HFFc6 (cell line): ENCODE results near the gene PHYHD1. TPM values are rescaled to one million over a fixed set of nuclear protein-coding genes. Genes with fewer than 3 reads are reported as not detected.
A peak's percentile ranks its signal among the peaks of the same experiment; 100 is the strongest.

ENCODE experiments used
- DNase-seq: peaks from one replicate; pipeline ENCODE4 v3.0.0-alpha.2; 2018
- H3K27ac Mint-ChIP-seq: 2 replicates; pipeline ENCODE4 v1.8.0; 2020; ENCODE audit warnings: mild to moderate bottlenecking, mixed read lengths
- H3K27me3 Mint-ChIP-seq: 2 replicates; pipeline ENCODE4 v1.8.0; 2021; ENCODE audit warnings: mild to moderate bottlenecking, moderate library complexity, mixed read lengths; ENCODE audit not compliant: insufficient read depth
- H3K36me3 Mint-ChIP-seq: 2 replicates; pipeline ENCODE4 v1.8.0; 2021; ENCODE audit warnings: low read depth, mixed read lengths
- H3K4me1 Mint-ChIP-seq: 2 replicates; pipeline ENCODE4 v1.8.0; 2020; ENCODE audit warnings: low read depth, mixed read lengths
- H3K4me3 Mint-ChIP-seq: 2 replicates; pipeline ENCODE4 v1.8.0; 2020; ENCODE audit warnings: mild to moderate bottlenecking, moderate library complexity, mixed read lengths
- H3K9me3 Mint-ChIP-seq: 2 replicates; pipeline ENCODE4 v1.8.0; 2020; ENCODE audit warnings: mild to moderate bottlenecking, mixed read lengths
- total RNA-seq, 6 experiments: library from RNA; stranded (reverse); fragmentation: NEBNext Ultra II Directional; extraction: Animal tissue kit (Norgen Biotek cat#: 25700); gene quantifications; 2 replicates in 1 of 6; 3 replicates in 5 of 6; pipeline ENCODE4 v1.2.3, GENCODE V29; 2021
- TF ChIP-seq, protein P1 (sequence below): fragments of 200-600 bp; sonication (generic); IDR thresholded peaks from 2 replicates; pipeline ENCODE4 v1.5.0; 2021; ENCODE audit warnings: antibody characterized with exemption, mild to moderate bottlenecking

Gene PHYHD1
- total RNA-seq, 6 experiments from 2014 or later: 6.8 to 13.9 (median 10.0) TPM

DNA sequence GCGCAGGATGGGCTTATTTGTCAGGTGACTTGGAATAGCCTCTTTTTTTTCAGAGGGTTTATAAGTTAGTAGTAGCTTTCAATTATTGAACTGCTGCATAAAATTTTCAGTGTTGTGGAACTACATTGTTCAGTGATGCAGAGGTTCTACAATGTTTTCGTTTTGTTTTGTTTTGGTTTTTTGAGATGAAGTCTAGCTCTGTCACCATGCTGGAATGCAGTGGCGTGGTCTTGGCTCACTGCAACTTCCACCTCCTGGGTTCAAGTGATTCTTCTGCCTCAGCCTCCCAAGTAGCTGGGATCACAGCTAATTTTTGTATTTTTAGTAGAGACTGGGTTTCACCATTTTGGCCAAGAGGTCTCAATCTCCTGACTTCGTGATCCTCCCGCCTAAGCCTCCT, 48.7 kb downstream of the PHYHD1 start:
- DNase-seq: no peak
- Mint-ChIP-seq H3K4me3 (no peak overlapping the region), H3K27me3 (no peaks in the 10 kb centered on the region; the same call in 1 of the 2 replicates), H3K4me1 (peaks cover 31% of the 10 kb centered on the region), H3K36me3 (peaks cover 40% of the 10 kb centered on the region), H3K27ac (peak overlapping the region; percentile 43; the same call in 1 of the 2 replicates), H3K9me3 (no peaks in the 10 kb centered on the region)
- TF ChIP-seq, protein P1, sequence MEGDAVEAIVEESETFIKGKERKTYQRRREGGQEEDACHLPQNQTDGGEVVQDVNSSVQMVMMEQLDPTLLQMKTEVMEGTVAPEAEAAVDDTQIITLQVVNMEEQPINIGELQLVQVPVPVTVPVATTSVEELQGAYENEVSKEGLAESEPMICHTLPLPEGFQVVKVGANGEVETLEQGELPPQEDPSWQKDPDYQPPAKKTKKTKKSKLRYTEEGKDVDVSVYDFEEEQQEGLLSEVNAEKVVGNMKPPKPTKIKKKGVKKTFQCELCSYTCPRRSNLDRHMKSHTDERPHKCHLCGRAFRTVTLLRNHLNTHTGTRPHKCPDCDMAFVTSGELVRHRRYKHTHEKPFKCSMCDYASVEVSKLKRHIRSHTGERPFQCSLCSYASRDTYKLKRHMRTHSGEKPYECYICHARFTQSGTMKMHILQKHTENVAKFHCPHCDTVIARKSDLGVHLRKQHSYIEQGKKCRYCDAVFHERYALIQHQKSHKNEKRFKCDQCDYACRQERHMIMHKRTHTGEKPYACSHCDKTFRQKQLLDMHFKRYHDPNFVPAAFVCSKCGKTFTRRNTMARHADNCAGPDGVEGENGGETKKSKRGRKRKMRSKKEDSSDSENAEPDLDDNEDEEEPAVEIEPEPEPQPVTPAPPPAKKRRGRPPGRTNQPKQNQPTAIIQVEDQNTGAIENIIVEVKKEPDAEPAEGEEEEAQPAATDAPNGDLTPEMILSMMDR: no peak

DNA sequence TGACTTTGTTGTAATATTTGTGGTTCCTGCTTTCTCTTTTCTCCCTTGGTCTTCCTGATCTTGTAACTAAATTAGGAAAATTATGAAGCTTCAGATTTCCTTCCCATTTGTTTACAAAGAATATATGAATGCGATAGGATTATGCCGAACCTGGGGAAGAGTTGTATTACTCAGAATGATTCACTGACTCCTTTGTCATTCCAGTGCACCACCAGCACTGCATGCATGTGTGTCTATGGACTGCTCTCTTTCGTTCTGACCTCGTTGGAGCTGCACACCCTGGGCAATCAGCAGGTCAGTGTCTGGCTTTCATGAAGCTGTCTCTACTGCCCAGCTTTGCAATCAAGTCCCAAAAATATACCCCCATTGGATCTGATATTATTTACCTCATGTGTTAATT, 52.2 kb downstream of the PHYHD1 start:
- peak; percentile 73 for DNase-seq
- H3K4me3 Mint-ChIP-seq: peak overlapping the region; percentile 71
- no peaks in the 10 kb centered on the region for H3K27me3 Mint-ChIP-seq
- no peaks in the 10 kb centered on the region for H3K9me3 Mint-ChIP-seq
- H3K36me3 Mint-ChIP-seq: peaks cover 45% of the 10 kb centered on the region
- TF ChIP-seq, protein P1: no peak
- H3K4me1 Mint-ChIP-seq: peaks cover 31% of the 10 kb centered on the region
- H3K27ac Mint-ChIP-seq: peak overlapping the region; percentile 78

DNA sequence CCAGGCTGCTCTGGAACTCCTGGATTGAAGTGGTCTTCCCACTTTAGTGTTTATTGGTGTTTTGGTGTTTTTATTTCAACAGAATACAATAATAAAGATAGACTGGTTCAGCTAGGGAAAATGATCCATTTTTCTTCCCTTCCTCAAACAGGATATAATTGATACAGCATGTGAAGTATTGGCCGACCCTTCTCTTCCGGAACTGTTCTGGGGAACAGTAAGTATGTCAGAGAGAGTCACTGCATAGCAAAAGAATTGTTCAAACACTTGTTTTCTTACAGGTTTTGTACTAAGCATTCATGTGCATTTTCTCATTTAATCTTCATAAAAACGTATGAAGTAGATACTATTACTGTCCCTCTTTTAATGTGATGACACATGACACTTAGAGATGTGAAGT, 58.3 kb downstream of the PHYHD1 start:
- H3K4me1 Mint-ChIP-seq: no peaks in the 10 kb centered on the region
- no peaks in the 10 kb centered on the region for H3K27me3 Mint-ChIP-seq
- TF ChIP-seq, protein P1: no peak
- peaks cover 46% of the 10 kb centered on the region for H3K36me3 Mint-ChIP-seq
- DNase-seq: no peak
- H3K9me3 Mint-ChIP-seq: no peaks in the 10 kb centered on the region
- no peak overlapping the region for H3K4me3 Mint-ChIP-seq
- no peak overlapping the region for H3K27ac Mint-ChIP-seq

DNA sequence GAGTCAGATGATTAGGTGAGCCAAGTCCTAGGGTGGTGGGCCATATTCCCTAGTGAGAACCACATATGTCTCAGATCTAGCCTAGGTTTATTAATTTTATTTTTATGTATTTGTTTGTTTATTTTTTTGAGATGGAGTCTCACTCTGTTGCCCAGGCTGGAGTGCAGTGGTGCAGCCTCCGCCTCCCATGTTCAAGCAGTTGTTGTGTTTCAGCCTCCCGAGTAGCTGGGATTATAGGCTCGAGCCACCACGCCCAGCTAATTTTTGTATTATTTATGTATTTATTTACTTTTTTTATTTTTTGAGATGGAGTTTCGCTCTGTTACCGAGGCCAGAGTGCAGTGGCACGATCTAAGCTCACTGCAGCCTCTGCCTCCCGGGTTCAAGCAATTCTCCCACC, 62.8 kb downstream of the PHYHD1 start:
- peaks cover 66% of the 10 kb centered on the region for H3K36me3 Mint-ChIP-seq
- no peak for DNase-seq
- H3K4me1 Mint-ChIP-seq: peaks cover 22% of the 10 kb centered on the region
- no peaks in the 10 kb centered on the region for H3K9me3 Mint-ChIP-seq
- no peaks in the 10 kb centered on the region for H3K27me3 Mint-ChIP-seq
- TF ChIP-seq, protein P1: no peak
- H3K27ac Mint-ChIP-seq: no peak overlapping the region
- no peak overlapping the region for H3K4me3 Mint-ChIP-seq

DNA sequence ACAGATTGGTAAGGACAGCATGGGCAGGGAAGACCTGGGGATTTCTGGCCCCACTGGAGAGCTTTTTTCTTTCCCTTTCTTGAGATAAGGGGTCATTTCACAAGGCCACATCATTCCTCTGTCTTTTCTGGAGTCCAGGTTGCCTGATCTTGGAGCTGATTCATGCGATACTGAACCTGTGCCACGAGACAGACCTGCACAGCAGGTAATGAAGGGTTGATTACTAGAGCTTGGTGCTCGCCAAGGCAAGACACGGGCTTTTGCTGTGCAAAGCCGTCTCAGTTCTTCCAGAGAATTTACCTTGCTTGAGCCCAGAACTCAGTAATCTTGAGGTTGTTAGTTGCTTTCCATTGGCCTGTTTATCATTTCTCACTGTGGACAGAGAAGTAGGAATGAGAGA, 65.9 kb downstream of the PHYHD1 start:
- DNase-seq: no peak
- Mint-ChIP-seq H3K4me3 (no peak overlapping the region), H3K27ac (peak overlapping the region; percentile 73; the same call in 1 of the 2 replicates), H3K27me3 (no peaks in the 10 kb centered on the region), H3K9me3 (no peaks in the 10 kb centered on the region), H3K4me1 (peaks cover 22% of the 10 kb centered on the region), H3K36me3 (peaks cover 53% of the 10 kb centered on the region)
- TF ChIP-seq, protein P1: no peak

DNA sequence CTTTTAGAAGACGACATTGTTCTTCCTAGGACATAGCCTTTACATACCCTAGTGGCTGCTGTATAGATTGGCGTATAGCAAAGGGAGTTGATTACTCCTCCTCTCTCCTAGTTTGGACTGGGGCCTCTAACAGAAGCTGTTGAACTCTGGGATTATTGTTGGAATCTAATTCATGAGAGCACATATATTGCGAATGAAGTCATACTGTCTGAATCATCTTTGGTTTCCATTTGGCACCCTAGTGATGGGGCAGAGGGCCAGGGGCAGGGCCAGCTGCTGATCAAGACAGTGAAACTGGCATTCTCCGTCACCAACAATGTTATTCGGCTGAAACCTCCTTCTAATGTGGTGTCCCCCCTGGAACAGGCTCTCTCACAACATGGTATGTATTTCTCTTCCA, 67.0 kb downstream of the PHYHD1 start:
- TF ChIP-seq, protein P1: peak; percentile 29; the same call in 1 of the 2 replicates
- peak overlapping the region; percentile 47; the same call in 1 of the 2 replicates for H3K4me3 Mint-ChIP-seq
- no peaks in the 10 kb centered on the region for H3K27me3 Mint-ChIP-seq
- H3K9me3 Mint-ChIP-seq: no peaks in the 10 kb centered on the region
- peak overlapping the region; percentile 73 for H3K27ac Mint-ChIP-seq
- peaks cover 47% of the 10 kb centered on the region for H3K36me3 Mint-ChIP-seq
- H3K4me1 Mint-ChIP-seq: peaks cover 22% of the 10 kb centered on the region
- peak; percentile 79 for DNase-seq
